Activated gamma-delta T cell treated with anti-CD3 and anti-CD28 coated beads, Interleukin-2, amount 50 U/mL, for 16 hours (primary cell): ENCODE measurements around the gene DCUN1D2.
"Not testable (repeated sequence)": the region's sequence is repeated elsewhere in the genome, so short reads cannot be mapped to it uniquely, and the experiment has no call there.

Experiments
- DNase-seq: peaks from one replicate; pipeline ENCODE4 v3.0.0-alpha.2; 2020; ENCODE audit warnings: low read depth

The DCUN1D2 gene

GRCh38 chr13:113490496-113491417 lies at the start of gene DCUN1D2:
Gene DCUN1D2 (minus strand): TSS chr13:113490711. CDS start chr13:113490669, 42 bp downstream.
- peak; percentile 49 for DNase-seq

GRCh38 chr13:113539822-113540221 lies 49.3 kb upstream of the DCUN1D2 start:
- no peak for DNase-seq

GRCh38 chr13:113539176-113539575 lies 48.7 kb upstream of the DCUN1D2 start:
- DNase-seq, result no peak

GRCh38 chr13:113538689-113539058 lies 48.2 kb upstream of the DCUN1D2 start:
- no peak for DNase-seq

GRCh38 chr13:113537909-113538688 lies 47.6 kb upstream of the DCUN1D2 start:
- no peak for DNase-seq

- no peak for DNase-seq
Measured at GRCh38 chr13:113537205-113537604, 46.7 kb upstream of the DCUN1D2 start.

- DNase-seq, result no peak
Measured at GRCh38 chr13:113536461-113537110, 46.1 kb upstream of the DCUN1D2 start.

- DNase-seq, result no peak
Measured at GRCh38 chr13:113535381-113535781, 44.9 kb upstream of the DCUN1D2 start.

GRCh38 chr13:113534236-113534860 lies 43.8 kb upstream of the DCUN1D2 start:
- DNase-seq, result no peak

- no peak for DNase-seq
Measured at GRCh38 chr13:113533161-113533840, 42.8 kb upstream of the DCUN1D2 start.

GRCh38 chr13:113532156-113532806 lies 41.8 kb upstream of the DCUN1D2 start:
- no peak for DNase-seq

GRCh38 chr13:113531041-113531873 lies 40.7 kb upstream of the DCUN1D2 start:
- DNase-seq, result no peak

GRCh38 chr13:113528813-113529180 lies 38.3 kb upstream of the DCUN1D2 start:
- no peak for DNase-seq

GRCh38 chr13:113528101-113528812 lies 37.7 kb upstream of the DCUN1D2 start:
- no peak for DNase-seq

GRCh38 chr13:113527272-113527958 lies 36.9 kb upstream of the DCUN1D2 start:
- DNase-seq, result no peak

- DNase-seq, result no peak
Measured at GRCh38 chr13:113526466-113527220, 36.1 kb upstream of the DCUN1D2 start.

GRCh38 chr13:113522438-113522837 lies 31.9 kb upstream of the DCUN1D2 start:
- DNase-seq, result not testable (repeated sequence)

- no peak for DNase-seq
Measured at GRCh38 chr13:113520571-113520970, 30.1 kb upstream of the DCUN1D2 start.
